Sigmoid colon (tissue), 3 donors: ENCODE data around the gene USH2A.

ENCODE experiments used
- POLR2A ChIP-seq, 2 donors: fragments of 450-650 bp; IDR thresholded peaks; one replicate each; pipeline ENCODE4 v1.6.1; 2016; ENCODE audit warnings: antibody characterized with exemption in 2 of 2, mild to moderate bottlenecking in 2 of 2, moderate library complexity in 2 of 2
- TF ChIP-seq, protein P1 (sequence below), 4 experiments: fragments of 450-650 bp in 3 of 4; fragments of 200-600 bp in 1 of 4; IDR thresholded peaks; one replicate each; pipeline ENCODE4 v1.5.1; 2016 to 2019; ENCODE audit warnings: antibody characterized with exemption in 4 of 4, mild to moderate bottlenecking in 3 of 4, moderate library complexity in 2 of 4

GRCh38 chr1:216332003-216332402 is 91.2 kb downstream of the USH2A start:
- TF ChIP-seq, protein P1, sequence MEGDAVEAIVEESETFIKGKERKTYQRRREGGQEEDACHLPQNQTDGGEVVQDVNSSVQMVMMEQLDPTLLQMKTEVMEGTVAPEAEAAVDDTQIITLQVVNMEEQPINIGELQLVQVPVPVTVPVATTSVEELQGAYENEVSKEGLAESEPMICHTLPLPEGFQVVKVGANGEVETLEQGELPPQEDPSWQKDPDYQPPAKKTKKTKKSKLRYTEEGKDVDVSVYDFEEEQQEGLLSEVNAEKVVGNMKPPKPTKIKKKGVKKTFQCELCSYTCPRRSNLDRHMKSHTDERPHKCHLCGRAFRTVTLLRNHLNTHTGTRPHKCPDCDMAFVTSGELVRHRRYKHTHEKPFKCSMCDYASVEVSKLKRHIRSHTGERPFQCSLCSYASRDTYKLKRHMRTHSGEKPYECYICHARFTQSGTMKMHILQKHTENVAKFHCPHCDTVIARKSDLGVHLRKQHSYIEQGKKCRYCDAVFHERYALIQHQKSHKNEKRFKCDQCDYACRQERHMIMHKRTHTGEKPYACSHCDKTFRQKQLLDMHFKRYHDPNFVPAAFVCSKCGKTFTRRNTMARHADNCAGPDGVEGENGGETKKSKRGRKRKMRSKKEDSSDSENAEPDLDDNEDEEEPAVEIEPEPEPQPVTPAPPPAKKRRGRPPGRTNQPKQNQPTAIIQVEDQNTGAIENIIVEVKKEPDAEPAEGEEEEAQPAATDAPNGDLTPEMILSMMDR (IDR thresholded peaks at IDR 0.05): no peak
- TF ChIP-seq POLR2A (IDR thresholded peaks at IDR 0.05): no peak
